Measurements from ENCODE around the gene NPTN.

Gene NPTN

DNA sequence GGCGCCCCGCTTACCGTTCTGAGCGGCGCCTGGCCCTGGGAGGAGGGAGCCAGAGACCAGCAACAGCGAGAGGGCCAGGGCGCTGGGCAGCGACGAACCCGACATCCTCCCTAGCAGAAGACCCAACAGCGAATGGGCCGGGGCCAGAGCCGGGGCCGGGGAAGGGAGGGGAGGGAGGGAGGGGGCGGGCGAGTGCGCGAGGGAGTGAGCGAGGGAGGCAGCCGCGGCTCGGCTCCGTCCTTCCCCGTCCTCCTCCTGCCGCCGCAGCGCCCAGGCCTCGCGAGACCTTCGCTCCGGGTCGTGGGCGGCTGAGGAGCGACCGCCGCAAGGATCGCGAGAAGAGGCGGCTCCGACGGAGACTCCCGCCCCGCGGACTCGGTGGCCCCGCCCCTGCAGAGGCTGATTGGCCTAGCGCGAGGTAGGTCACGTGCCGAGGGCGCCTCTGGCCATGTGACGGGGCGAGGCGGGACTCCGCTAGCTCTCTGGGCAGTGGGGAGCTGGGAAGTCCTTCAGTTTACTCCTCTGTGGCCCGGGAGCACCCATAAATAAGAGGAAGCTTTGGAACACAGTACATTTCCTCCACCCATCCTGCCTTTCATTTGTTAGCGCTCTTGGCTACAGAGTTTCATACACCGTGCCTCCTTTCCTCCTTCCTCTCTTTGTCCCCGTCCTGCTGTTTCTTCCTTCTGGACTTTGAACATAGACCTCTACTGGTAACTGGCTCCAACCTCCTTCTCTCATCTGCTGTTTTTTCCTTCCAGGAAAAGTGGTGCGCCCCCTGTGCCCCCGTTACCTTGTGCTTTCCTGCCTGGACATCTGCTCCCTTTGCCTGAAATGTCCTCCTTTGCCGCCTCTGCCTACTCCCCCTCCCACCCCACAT lies at the start of gene NPTN:
TSS of gene NPTN (minus strand) at position 279 of the 880 bp plus-strand sequence. CDS start at position 105, 174 bp downstream.
- peaks cover 44% of the 10 kb centered on the region for H3K79me2 ChIP-seq (ENCODE audit: insufficient read depth, low read length)
- H3K27ac ChIP-seq (ENCODE audit: low read depth, low read length), result no peak within 1 kb of the TSS
- peak within 1 kb of the TSS; percentile 85 for H3K9ac ChIP-seq (ENCODE audit: low read length)
- TF ChIP-seq, protein P1, sequence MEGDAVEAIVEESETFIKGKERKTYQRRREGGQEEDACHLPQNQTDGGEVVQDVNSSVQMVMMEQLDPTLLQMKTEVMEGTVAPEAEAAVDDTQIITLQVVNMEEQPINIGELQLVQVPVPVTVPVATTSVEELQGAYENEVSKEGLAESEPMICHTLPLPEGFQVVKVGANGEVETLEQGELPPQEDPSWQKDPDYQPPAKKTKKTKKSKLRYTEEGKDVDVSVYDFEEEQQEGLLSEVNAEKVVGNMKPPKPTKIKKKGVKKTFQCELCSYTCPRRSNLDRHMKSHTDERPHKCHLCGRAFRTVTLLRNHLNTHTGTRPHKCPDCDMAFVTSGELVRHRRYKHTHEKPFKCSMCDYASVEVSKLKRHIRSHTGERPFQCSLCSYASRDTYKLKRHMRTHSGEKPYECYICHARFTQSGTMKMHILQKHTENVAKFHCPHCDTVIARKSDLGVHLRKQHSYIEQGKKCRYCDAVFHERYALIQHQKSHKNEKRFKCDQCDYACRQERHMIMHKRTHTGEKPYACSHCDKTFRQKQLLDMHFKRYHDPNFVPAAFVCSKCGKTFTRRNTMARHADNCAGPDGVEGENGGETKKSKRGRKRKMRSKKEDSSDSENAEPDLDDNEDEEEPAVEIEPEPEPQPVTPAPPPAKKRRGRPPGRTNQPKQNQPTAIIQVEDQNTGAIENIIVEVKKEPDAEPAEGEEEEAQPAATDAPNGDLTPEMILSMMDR (IDR thresholded peaks at IDR 0.05; ENCODE audit: insufficient read depth, low read length, poor library complexity, severe bottlenecking), result no peak
- no peak for TF ChIP-seq EZH2phosphoT487 (conservative IDR thresholded peaks at IDR 0.05; ENCODE audit: low read length)
- peak within 1 kb of the TSS; percentile 57 for H2AFZ ChIP-seq (ENCODE audit: low read depth, low read length, severe bottlenecking)
- no peaks in the 10 kb centered on the region for H3K9me2 ChIP-seq (replicated peaks; ENCODE audit: insufficient read depth, low read length)
- no peaks in the 10 kb centered on the region for H3K27me3 ChIP-seq (ENCODE audit: low read length)
- peak within 1 kb of the TSS; percentile 80 for H3K4me2 ChIP-seq (ENCODE audit: low read depth, low read length, poor library complexity, severe bottlenecking)
- no peaks in the 10 kb centered on the region for H3K9me3 ChIP-seq (ENCODE audit: insufficient read depth, low read length)
- H3K4me3 ChIP-seq (ENCODE audit: insufficient read depth, low read length, poor library complexity, severe bottlenecking), result peak within 1 kb of the TSS; percentile 84
- peaks cover 36% of the 10 kb centered on the region for H4K20me1 ChIP-seq (ENCODE audit: low read depth, low read length)
- no peaks in the 10 kb centered on the region for H3K36me3 ChIP-seq (ENCODE audit: low read length)
- H3F3A ChIP-seq (ENCODE audit: insufficient read depth), result no peaks in the 10 kb centered on the region; the same call in 1 of the 2 replicates

GRCh38 chr15:73682600-73683090 lies 49.5 kb upstream of the NPTN start:
- Histone ChIP-seq H3K9me2 (replicated peaks; ENCODE audit: insufficient read depth, low read length) (no peaks in the 10 kb centered on the region), H2AFZ (ENCODE audit: low read depth, low read length, severe bottlenecking) (no peak overlapping the region), H3K79me2 (ENCODE audit: insufficient read depth, low read length) (no peaks in the 10 kb centered on the region), H3K27ac (ENCODE audit: low read depth, low read length) (no peak overlapping the region), H3K4me2 (ENCODE audit: low read depth, low read length, poor library complexity, severe bottlenecking) (no peak overlapping the region), H3K9ac (ENCODE audit: low read length) (no peak overlapping the region), H3K36me3 (ENCODE audit: low read length) (no peaks in the 10 kb centered on the region), H3K4me3 (ENCODE audit: insufficient read depth, low read length, poor library complexity, severe bottlenecking) (no peak overlapping the region), H4K20me1 (ENCODE audit: low read depth, low read length) (no peaks in the 10 kb centered on the region), H3K9me3 (ENCODE audit: insufficient read depth, low read length) (no peaks in the 10 kb centered on the region), H3F3A (ENCODE audit: insufficient read depth) (no peaks in the 10 kb centered on the region), H3K27me3 (ENCODE audit: low read length) (no peaks in the 10 kb centered on the region)
- TF ChIP-seq EZH2phosphoT487 (conservative IDR thresholded peaks at IDR 0.05; ENCODE audit: low read length), result no peak
- TF ChIP-seq, protein P1 (IDR thresholded peaks at IDR 0.05; ENCODE audit: insufficient read depth, low read length, poor library complexity, severe bottlenecking), result no peak

- H3K9me2 ChIP-seq (replicated peaks; ENCODE audit: insufficient read depth, low read length), result no peaks in the 10 kb centered on the region
- H3K9ac ChIP-seq (ENCODE audit: low read length), result no peak overlapping the region
- H2AFZ ChIP-seq (ENCODE audit: low read depth, low read length, severe bottlenecking), result no peak overlapping the region
- H3F3A ChIP-seq (ENCODE audit: insufficient read depth), result no peaks in the 10 kb centered on the region
- H3K4me2 ChIP-seq (ENCODE audit: low read depth, low read length, poor library complexity, severe bottlenecking), result no peak overlapping the region
- H3K27me3 ChIP-seq (ENCODE audit: low read length), result no peaks in the 10 kb centered on the region
- H3K36me3 ChIP-seq (ENCODE audit: low read length), result no peaks in the 10 kb centered on the region
- H3K79me2 ChIP-seq (ENCODE audit: insufficient read depth, low read length), result no peaks in the 10 kb centered on the region
- no peak overlapping the region for H3K4me3 ChIP-seq (ENCODE audit: insufficient read depth, low read length, poor library complexity, severe bottlenecking)
- no peak overlapping the region for H3K27ac ChIP-seq (ENCODE audit: low read depth, low read length)
- no peaks in the 10 kb centered on the region for H4K20me1 ChIP-seq (ENCODE audit: low read depth, low read length)
- no peak for TF ChIP-seq EZH2phosphoT487 (conservative IDR thresholded peaks at IDR 0.05; ENCODE audit: low read length)
- TF ChIP-seq, protein P1 (IDR thresholded peaks at IDR 0.05; ENCODE audit: insufficient read depth, low read length, poor library complexity, severe bottlenecking), result no peak
- H3K9me3 ChIP-seq (ENCODE audit: insufficient read depth, low read length), result no peaks in the 10 kb centered on the region
Measured at GRCh38 chr15:73681856-73682599, 48.8 kb upstream of the NPTN start.

All from SU-DHL-6 (cell line).